GM23338 (cell line): ENCODE results near the gene PRSS57. TPM values are rescaled to one million over a fixed set of nuclear protein-coding genes. Genes with fewer than 3 reads are reported as not detected.

Source experiments
- ATAC-seq: fragments of 200-7000 bp; cut with Tn5 transposase; 3 replicates; pipeline ENCODE4 v1.9.1; 2020
- DNase-seq: peaks from one replicate; pipeline ENCODE4 v3.0.0-alpha.2; 2015; ENCODE audit warnings: low spot score
- H2AFZ ChIP-seq: fragments of 200-600 bp; sonication (generic); 2 replicates; pipeline ENCODE4 v1.8.0; 2016; ENCODE audit warnings: antibody characterized with exemption, mild to moderate bottlenecking, moderate library complexity
- H3F3A ChIP-seq: fragments of 200-600 bp; sonication (generic); replicated peaks from 2 replicates; pipeline ENCODE4 v1.8.0; 2017; ENCODE audit warnings: antibody characterized with exemption, mixed run types, low read depth
- H3K27ac ChIP-seq: fragments of 200-600 bp; sonication (generic); 2 replicates; pipeline ENCODE4 v1.6.1; 2016; ENCODE audit warnings: low read depth
- H3K27me3 ChIP-seq: fragments of 200-600 bp; sonication (generic); 2 replicates; pipeline ENCODE4 v1.8.0; 2016; ENCODE audit warnings: mild to moderate bottlenecking, mixed run types, moderate library complexity; ENCODE audit not compliant: insufficient read depth
- H3K36me3 ChIP-seq: fragments of 200-600 bp; sonication (generic); 2 replicates; pipeline ENCODE4 v1.8.0; 2016; ENCODE audit warnings: mild to moderate bottlenecking; ENCODE audit not compliant: insufficient read depth
- H3K4me1 ChIP-seq: fragments of 200-600 bp; sonication (generic); 2 replicates; pipeline ENCODE4 v1.8.0; 2016; ENCODE audit warnings: mild to moderate bottlenecking, moderate library complexity; ENCODE audit not compliant: insufficient read depth
- H3K4me2 ChIP-seq: fragments of 200-600 bp; sonication (generic); 2 replicates; pipeline ENCODE4 v1.7.1; 2017; ENCODE audit warnings: mixed run types
- H3K4me3 ChIP-seq: fragments of 200-600 bp; sonication (generic); 2 replicates; pipeline ENCODE4 v1.6.1; 2016; ENCODE audit warnings: mixed run types
- H3K79me2 ChIP-seq: fragments of 200-600 bp; sonication (generic); replicated peaks from 2 replicates; pipeline ENCODE4 v1.8.0; 2017; ENCODE audit warnings: mild to moderate bottlenecking; ENCODE audit not compliant: insufficient read depth
- H3K9me2 ChIP-seq: fragments of 200-600 bp; sonication (generic); 2 replicates; pipeline ENCODE4 v1.8.0; 2017; ENCODE audit not compliant: insufficient read depth
- H4K20me1 ChIP-seq: fragments of 200-600 bp; sonication (generic); replicated peaks from 2 replicates; pipeline ENCODE4 v1.8.0; 2017; ENCODE audit warnings: mild to moderate bottlenecking; ENCODE audit not compliant: insufficient read depth
- H3K27ac Mint-ChIP-seq: 2 replicates; pipeline ENCODE4 v1.8.0; 2020; ENCODE audit warnings: inconsistent platforms, mild to moderate bottlenecking, moderate library complexity, mixed read lengths
- H3K27me3 Mint-ChIP-seq: 3 replicates; pipeline ENCODE4 v1.8.0; 2022; ENCODE audit warnings: low read depth, mild to moderate bottlenecking, moderate library complexity, mixed read lengths, inconsistent platforms; ENCODE audit not compliant: insufficient read depth, poor library complexity
- H3K36me3 Mint-ChIP-seq: 3 replicates; pipeline ENCODE4 v1.8.0; 2021; ENCODE audit warnings: low read depth, mild to moderate bottlenecking, inconsistent platforms, moderate library complexity, mixed read lengths
- H3K4me1 Mint-ChIP-seq: 3 replicates; pipeline ENCODE4 v1.8.0; 2020; ENCODE audit warnings: mild to moderate bottlenecking, inconsistent platforms, mixed read lengths
- H3K4me3 Mint-ChIP-seq: 3 replicates; pipeline ENCODE4 v1.8.0; 2021; ENCODE audit warnings: moderate library complexity, mild to moderate bottlenecking, inconsistent platforms, mixed read lengths
- H3K9me3 Mint-ChIP-seq: 3 replicates; pipeline ENCODE4 v1.8.0; 2020; ENCODE audit warnings: moderate library complexity, mild to moderate bottlenecking, inconsistent platforms, mixed read lengths
- CREB1 ChIP-seq: fragments of 250-450 bp; sonication (Bioruptor Pico); IDR thresholded peaks from 2 replicates; pipeline ENCODE4 v1.5.0; 2020; ENCODE audit warnings: low read depth, mild to moderate bottlenecking, moderate library complexity
- EZH2 ChIP-seq: fragments of 200-600 bp; sonication (generic); IDR thresholded peaks from one replicate; pipeline ENCODE4 v1.8.0; 2017; ENCODE audit warnings: antibody characterized with exemption, mild to moderate bottlenecking, low read depth; ENCODE audit not compliant: unreplicated experiment
- EZH2phosphoT487 ChIP-seq: fragments of 200-600 bp; sonication (generic); IDR thresholded peaks from one replicate; pipeline ENCODE4 v1.8.1; 2018; ENCODE audit warnings: antibody characterized with exemption; ENCODE audit not compliant: unreplicated experiment
- JUNB ChIP-seq: IDR thresholded peaks from one replicate; pipeline ENCODE4 v1.6.1; 2016; ENCODE audit warnings: antibody characterized with exemption; ENCODE audit not compliant: unreplicated experiment
- NANOG ChIP-seq: IDR thresholded peaks from 2 replicates; pipeline ENCODE4 v1.6.1; 2016; ENCODE audit warnings: antibody characterized with exemption, borderline replicate concordance
- POLR2AphosphoS5 ChIP-seq: IDR thresholded peaks from 2 replicates; pipeline ENCODE4 v1.6.1; 2016; ENCODE audit warnings: antibody characterized with exemption, low read depth
- REST ChIP-seq: IDR thresholded peaks from one replicate; pipeline ENCODE4 v1.6.1; 2018; ENCODE audit warnings: antibody characterized with exemption; ENCODE audit not compliant: unreplicated experiment
- STAT1 ChIP-seq: IDR thresholded peaks from one replicate; pipeline ENCODE4 v1.6.1; 2016; ENCODE audit warnings: antibody characterized with exemption; ENCODE audit not compliant: unreplicated experiment
- ZNF114 ChIP-seq: fragments of 250-450 bp; sonication (Bioruptor Pico); IDR thresholded peaks from 2 replicates; pipeline ENCODE4 v1.5.0; 2020; ENCODE audit warnings: mild to moderate bottlenecking, moderate library complexity
- ZNF331 ChIP-seq: fragments of 250-450 bp; sonication (Bioruptor Pico); IDR thresholded peaks from 2 replicates; pipeline ENCODE4 v1.5.0; 2020; ENCODE audit warnings: low read depth, mild to moderate bottlenecking, moderate library complexity
- ZNF462 ChIP-seq: fragments of 250-450 bp; sonication (Bioruptor Pico); IDR thresholded peaks from 2 replicates; pipeline ENCODE4 v1.5.0; 2020; ENCODE audit warnings: mild to moderate bottlenecking, moderate library complexity
- polyA plus RNA-seq: library from polyadenylated mRNA; unstranded; fragments of >200 nt; fragmentation: Nextera tagmentation; extraction: Ambion mirVana; gene quantifications from 2 replicates; pipeline ENCODE4 v1.2.1, GENCODE V29; 2016
- total RNA-seq: library from RNA; depleted of rRNA; stranded (reverse); fragments of >200 nt; shearing (Covaris generic); gene quantifications from 2 replicates; pipeline ENCODE4 v1.2.3, GENCODE V29; 2014
- TF ChIP-seq, protein P1 (sequence below), 2 experiments: fragments of 200-600 bp in 1 of 2; sonication (generic) in 1 of 2; conservative IDR thresholded peaks; 2 replicates each; pipeline versions ENCODE4 v1.5.1 to v1.6.1; 2016 to 2017; ENCODE audit warnings: antibody characterized with exemption in 2 of 2, low read depth in 2 of 2, mild to moderate bottlenecking in 2 of 2, moderate library complexity in 1 of 2
- TF ChIP-seq, protein P2 (sequence below): IDR thresholded peaks from 2 replicates; pipeline ENCODE4 v1.6.1; 2016; ENCODE audit warnings: antibody characterized with exemption

PRSS57 gene
- total and polyA plus RNA-seq, 2 experiments from 2014 or later: 0.34 TPM; not detected in 1

DNA sequence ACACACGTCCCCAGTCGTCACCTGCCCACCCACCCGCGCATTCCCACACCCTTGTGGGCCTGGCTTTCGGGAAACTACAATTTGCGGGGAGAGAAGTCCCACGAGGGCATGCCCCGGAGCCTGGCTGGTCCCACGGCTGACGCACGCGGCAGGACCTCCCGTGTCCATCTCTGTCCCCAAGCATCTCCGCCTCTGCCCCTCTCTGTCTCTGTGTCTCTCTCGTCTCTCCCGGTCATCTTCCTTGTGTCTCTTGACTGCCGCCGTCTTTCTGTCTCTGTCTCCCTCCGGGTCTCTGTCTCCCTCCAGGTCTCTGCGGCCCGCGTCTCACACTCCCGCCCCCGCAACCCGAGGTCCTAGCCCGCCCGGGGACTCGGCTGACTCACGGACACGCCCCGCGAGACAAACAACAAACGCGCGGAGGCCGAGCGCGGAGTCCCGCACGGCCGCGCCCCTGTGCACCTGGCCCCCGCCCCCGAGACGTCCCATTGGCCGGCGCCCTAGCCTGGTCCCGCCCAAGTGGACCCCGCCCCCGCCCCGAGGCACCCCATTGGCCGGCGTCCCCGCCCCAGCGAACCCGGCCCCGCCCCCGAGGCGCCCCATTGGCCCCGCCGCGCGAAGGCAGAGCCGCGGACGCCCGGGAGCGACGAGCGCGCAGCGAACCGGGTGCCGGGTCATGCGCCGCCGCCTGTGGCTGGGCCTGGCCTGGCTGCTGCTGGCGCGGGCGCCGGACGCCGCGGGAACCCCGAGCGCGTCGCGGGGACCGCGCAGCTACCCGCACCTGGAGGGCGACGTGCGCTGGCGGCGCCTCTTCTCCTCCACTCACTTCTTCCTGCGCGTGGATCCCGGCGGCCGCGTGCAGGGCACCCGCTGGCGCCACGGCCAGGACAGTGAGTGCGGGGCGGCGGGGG is 55.7 kb downstream of the PRSS57 start, which contains the start of gene FGF22:
TSS of gene FGF22 (plus strand) at position 627 of the 908 bp plus-strand sequence. CDS start at position 674, 47 bp downstream.
- peak within 1 kb of the TSS; percentile 75 for H3K4me3 Mint-ChIP-seq
- TF ChIP-seq EZH2 (no peak), ZNF331 (CRISPR knock-in tag) (no peak), ZNF462 (CRISPR knock-in tag) (no peak), EZH2phosphoT487 (no peak), CREB1 (CRISPR knock-in tag) (no peak), NANOG (no peak), STAT1 (no peak), POLR2AphosphoS5 (no peak), JUNB (no peak), REST (no peak), ZNF114 (CRISPR knock-in tag) (no peak)
- TF ChIP-seq, protein P1, sequence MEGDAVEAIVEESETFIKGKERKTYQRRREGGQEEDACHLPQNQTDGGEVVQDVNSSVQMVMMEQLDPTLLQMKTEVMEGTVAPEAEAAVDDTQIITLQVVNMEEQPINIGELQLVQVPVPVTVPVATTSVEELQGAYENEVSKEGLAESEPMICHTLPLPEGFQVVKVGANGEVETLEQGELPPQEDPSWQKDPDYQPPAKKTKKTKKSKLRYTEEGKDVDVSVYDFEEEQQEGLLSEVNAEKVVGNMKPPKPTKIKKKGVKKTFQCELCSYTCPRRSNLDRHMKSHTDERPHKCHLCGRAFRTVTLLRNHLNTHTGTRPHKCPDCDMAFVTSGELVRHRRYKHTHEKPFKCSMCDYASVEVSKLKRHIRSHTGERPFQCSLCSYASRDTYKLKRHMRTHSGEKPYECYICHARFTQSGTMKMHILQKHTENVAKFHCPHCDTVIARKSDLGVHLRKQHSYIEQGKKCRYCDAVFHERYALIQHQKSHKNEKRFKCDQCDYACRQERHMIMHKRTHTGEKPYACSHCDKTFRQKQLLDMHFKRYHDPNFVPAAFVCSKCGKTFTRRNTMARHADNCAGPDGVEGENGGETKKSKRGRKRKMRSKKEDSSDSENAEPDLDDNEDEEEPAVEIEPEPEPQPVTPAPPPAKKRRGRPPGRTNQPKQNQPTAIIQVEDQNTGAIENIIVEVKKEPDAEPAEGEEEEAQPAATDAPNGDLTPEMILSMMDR (conservative IDR thresholded peaks at IDR 0.05; ENCODE audit: low read depth in 2 of 2): no peak
- TF ChIP-seq, protein P2, sequence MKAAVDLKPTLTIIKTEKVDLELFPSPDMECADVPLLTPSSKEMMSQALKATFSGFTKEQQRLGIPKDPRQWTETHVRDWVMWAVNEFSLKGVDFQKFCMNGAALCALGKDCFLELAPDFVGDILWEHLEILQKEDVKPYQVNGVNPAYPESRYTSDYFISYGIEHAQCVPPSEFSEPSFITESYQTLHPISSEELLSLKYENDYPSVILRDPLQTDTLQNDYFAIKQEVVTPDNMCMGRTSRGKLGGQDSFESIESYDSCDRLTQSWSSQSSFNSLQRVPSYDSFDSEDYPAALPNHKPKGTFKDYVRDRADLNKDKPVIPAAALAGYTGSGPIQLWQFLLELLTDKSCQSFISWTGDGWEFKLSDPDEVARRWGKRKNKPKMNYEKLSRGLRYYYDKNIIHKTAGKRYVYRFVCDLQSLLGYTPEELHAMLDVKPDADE: no peak
- peaks cover 3% of the 10 kb centered on the region; the same call in 1 of the 3 replicates for H3K36me3 Mint-ChIP-seq
- Histone ChIP-seq H3F3A (no peaks in the 10 kb centered on the region), H3K27me3 (peaks cover 9% of the 10 kb centered on the region; the same call in 1 of the 2 replicates), H3K27ac (no peak within 1 kb of the TSS), H3K4me3 (peak within 1 kb of the TSS; percentile 59), H3K4me2 (peak within 1 kb of the TSS; percentile 81), H2AFZ (peak within 1 kb of the TSS; percentile 98), H4K20me1 (no peaks in the 10 kb centered on the region; the same call in 1 of the 2 replicates), H3K9me2 (no peaks in the 10 kb centered on the region), H3K4me1 (no peaks in the 10 kb centered on the region), H3K79me2 (no peaks in the 10 kb centered on the region), H3K36me3 (no peaks in the 10 kb centered on the region)
- no peak within 1 kb of the TSS for H3K27ac Mint-ChIP-seq
- DNase-seq: peak; percentile 96
- H3K4me1 Mint-ChIP-seq: peaks cover 4% of the 10 kb centered on the region; the same call in 2 of the 3 replicates
- H3K9me3 Mint-ChIP-seq: no peaks in the 10 kb centered on the region; the same call in 2 of the 3 replicates
- H3K27me3 Mint-ChIP-seq: peaks cover 32% of the 10 kb centered on the region
- peak; percentile 85 for ATAC-seq
